Calu3 (cell line): ENCODE measurements around the gene GMPPA. TPM values are rescaled to one million over a fixed set of nuclear protein-coding genes. Genes with fewer than 3 reads are reported as not detected.

Experiments
- BruUV-seq: library from RNA; stranded (reverse); fragments of 400-500 nt; replicated peaks from 2 replicates; lab custom pipeline; 2021; lab: Mats Ljungman, UMichigan
- CTCF ChIA-PET: fragments of 300-600 bp; sonication (Branson Sonifier 250); formaldehyde crosslinking; loops from one replicate; lab custom pipeline; 2022; ENCODE audit warnings: antibody characterized with exemption; lab: Charles Lee
- DNase-seq: peaks from one replicate; pipeline ENCODE4 v3.0.0; 2022
- H3K27ac Mint-ChIP-seq: one replicate; pipeline ENCODE4 v1.8.0; 2022; ENCODE audit warnings: mixed read lengths; ENCODE audit not compliant: unreplicated experiment
- H3K27me3 Mint-ChIP-seq: one replicate; pipeline ENCODE4 v1.8.0; 2022; ENCODE audit warnings: mixed read lengths; ENCODE audit not compliant: unreplicated experiment
- H3K36me3 Mint-ChIP-seq: one replicate; pipeline ENCODE4 v1.8.0; 2022; ENCODE audit warnings: mild to moderate bottlenecking, moderate library complexity, mixed read lengths; ENCODE audit not compliant: insufficient read depth, unreplicated experiment
- H3K4me1 Mint-ChIP-seq: one replicate; pipeline ENCODE4 v1.8.0; 2022; ENCODE audit warnings: mild to moderate bottlenecking, low read depth, mixed read lengths; ENCODE audit not compliant: unreplicated experiment
- H3K4me3 Mint-ChIP-seq: one replicate; pipeline ENCODE4 v1.8.0; 2022; ENCODE audit warnings: mild to moderate bottlenecking, low read depth, moderate library complexity, mixed read lengths; ENCODE audit not compliant: unreplicated experiment
- H3K9me3 Mint-ChIP-seq: one replicate; pipeline ENCODE4 v1.8.0; 2022; ENCODE audit warnings: low read depth, mixed read lengths; ENCODE audit not compliant: unreplicated experiment
- intact Hi-C: fragments of 100-400 bp; cut with micrococcal nuclease; formaldehyde crosslinking; loops from one replicate; pipeline ENCODE4 v1.10.0; 2022; ENCODE audit not compliant: unreplicated experiment
- total RNA-seq: library from RNA; stranded (reverse); gene quantifications from 2 replicates; pipeline ENCODE4 v1.2.3, GENCODE V29; 2022
- TF ChIP-seq, protein P1 (sequence below): fragments of 200-600 bp; IDR thresholded peaks from one replicate; pipeline ENCODE4 v1.8.0; 2022; ENCODE audit warnings: antibody characterized with exemption; ENCODE audit not compliant: unreplicated experiment

Gene GMPPA
- total RNA-seq, 1 experiment from 2014 or later, result 53.0 TPM

DNA sequence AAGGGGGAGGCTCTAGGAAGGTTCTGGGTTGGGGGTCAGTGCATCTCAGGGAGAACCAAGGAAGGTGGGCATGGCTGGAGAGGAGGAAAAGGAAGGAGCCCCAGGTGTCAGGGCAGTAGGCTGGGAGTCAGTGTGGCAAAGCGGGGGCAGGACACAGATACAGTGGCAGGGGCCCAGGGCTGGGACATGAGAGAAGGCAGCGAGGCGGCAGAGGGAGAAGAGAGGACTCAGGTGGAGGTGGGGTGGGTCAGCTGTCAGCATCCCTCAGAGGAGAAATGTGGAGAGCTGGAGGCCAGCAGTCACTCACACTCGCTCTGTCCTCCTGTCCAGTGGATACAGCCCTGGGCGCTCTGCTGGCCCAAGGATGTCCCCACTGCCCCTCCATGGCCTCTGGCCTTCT, 5.6 kb upstream of the GMPPA start:
- Mint-ChIP-seq H3K9me3 (no peaks in the 10 kb centered on the region), H3K27ac (no peak overlapping the region), H3K4me3 (no peak overlapping the region), H3K27me3 (peaks cover 48% of the 10 kb centered on the region), H3K36me3 (peaks cover 14% of the 10 kb centered on the region), H3K4me1 (no peaks in the 10 kb centered on the region)
- no peak for DNase-seq
- no TSS peak for BruUV-seq
- CTCF ChIA-PET, result no interaction called here
- intact Hi-C loops, result no loop called here
- TF ChIP-seq, protein P1, sequence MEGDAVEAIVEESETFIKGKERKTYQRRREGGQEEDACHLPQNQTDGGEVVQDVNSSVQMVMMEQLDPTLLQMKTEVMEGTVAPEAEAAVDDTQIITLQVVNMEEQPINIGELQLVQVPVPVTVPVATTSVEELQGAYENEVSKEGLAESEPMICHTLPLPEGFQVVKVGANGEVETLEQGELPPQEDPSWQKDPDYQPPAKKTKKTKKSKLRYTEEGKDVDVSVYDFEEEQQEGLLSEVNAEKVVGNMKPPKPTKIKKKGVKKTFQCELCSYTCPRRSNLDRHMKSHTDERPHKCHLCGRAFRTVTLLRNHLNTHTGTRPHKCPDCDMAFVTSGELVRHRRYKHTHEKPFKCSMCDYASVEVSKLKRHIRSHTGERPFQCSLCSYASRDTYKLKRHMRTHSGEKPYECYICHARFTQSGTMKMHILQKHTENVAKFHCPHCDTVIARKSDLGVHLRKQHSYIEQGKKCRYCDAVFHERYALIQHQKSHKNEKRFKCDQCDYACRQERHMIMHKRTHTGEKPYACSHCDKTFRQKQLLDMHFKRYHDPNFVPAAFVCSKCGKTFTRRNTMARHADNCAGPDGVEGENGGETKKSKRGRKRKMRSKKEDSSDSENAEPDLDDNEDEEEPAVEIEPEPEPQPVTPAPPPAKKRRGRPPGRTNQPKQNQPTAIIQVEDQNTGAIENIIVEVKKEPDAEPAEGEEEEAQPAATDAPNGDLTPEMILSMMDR, result no peak

DNA sequence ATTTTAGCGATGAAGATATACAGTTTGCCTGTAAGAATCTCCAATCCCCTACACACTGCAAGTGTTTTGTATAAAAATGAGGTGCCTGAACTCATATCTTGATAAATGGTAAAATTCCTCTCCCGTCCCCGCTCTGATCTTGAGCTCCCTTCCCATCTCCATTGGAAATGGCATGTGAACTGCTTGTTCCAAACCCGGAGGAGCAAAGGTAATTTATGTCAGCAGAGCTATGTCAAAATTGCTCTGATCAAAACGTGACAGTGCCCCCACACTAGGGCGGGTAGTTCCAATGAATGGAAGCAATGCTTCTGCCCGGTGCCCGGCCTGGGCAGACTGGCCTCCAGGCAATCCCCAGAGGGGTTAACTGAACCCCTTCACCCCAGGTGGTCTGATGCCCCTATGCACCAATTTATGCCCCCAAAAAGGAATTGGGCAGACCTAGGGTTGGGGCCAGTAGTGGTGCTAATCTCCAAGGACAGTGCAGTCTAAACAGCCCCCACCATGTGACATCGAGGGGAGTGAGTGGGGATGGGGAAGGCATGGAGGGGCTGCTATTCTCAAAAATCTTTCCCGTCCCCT, 3.6 kb upstream of the GMPPA start:
- CTCF ChIA-PET, result interaction anchor here (0.5 to 2.4 kb wide), 25 partner anchors 9 to 194 kb away, joined by 3 to 74 read pairs (median 4); partner anchors contain the start of genes ASIC4, CHPF, DNPEP and STK11IP
- peaks cover 33% of the 10 kb centered on the region for H3K36me3 Mint-ChIP-seq
- intact Hi-C loops, result no loop called here
- no peak overlapping the region for H3K27ac Mint-ChIP-seq
- no peaks in the 10 kb centered on the region for H3K9me3 Mint-ChIP-seq
- DNase-seq, result no peak
- H3K4me1 Mint-ChIP-seq, result peaks cover 18% of the 10 kb centered on the region
- no peak overlapping the region for H3K4me3 Mint-ChIP-seq
- TF ChIP-seq, protein P1, result no peak
- H3K27me3 Mint-ChIP-seq, result peaks cover 43% of the 10 kb centered on the region
- BruUV-seq, result no TSS peak

DNA sequence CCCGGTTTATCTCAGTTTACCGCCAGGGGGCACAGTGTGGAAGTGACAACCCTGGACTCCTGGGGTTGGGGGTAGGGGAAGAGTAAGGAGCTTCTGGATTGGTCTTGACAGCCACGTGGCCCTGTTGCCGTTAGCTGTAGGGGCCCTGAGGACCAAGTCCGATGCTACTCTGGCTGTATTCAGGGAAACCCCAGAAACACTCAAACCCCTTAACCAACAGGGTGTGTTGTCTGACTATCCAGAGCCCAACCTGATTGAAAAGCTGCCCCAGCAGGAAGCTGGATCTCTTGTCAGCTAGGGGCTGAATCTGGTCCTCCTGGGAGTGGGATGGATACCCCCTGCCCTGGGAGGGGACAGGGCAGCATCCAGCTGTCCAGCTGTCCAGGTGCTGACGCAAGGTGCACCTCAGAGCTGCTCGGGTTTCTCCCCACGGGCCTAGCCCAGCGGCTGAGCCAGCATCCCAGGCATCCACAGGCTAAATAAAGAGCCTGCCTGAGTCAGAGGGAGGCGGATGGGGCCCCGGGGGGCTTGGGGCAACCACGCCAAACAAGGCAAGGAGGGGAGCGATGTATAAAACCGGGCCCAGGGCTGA, 3.1 kb upstream of the GMPPA start:
- H3K36me3 Mint-ChIP-seq, result peaks cover 33% of the 10 kb centered on the region
- H3K27me3 Mint-ChIP-seq, result peaks cover 43% of the 10 kb centered on the region
- intact Hi-C loops, result no loop called here
- DNase-seq, result peak; percentile 78
- CTCF ChIA-PET, result interaction anchor here (0.5 to 2.4 kb wide), 25 partner anchors 10 to 193 kb away, joined by 3 to 74 read pairs (median 4); partner anchors contain the start of genes ASIC4, CHPF, DNPEP and STK11IP
- no peak overlapping the region for H3K27ac Mint-ChIP-seq
- no peak overlapping the region for H3K4me3 Mint-ChIP-seq
- BruUV-seq, result no TSS peak
- peaks cover 23% of the 10 kb centered on the region for H3K4me1 Mint-ChIP-seq
- no peaks in the 10 kb centered on the region for H3K9me3 Mint-ChIP-seq
- TF ChIP-seq, protein P1, result peak; percentile 76

DNA sequence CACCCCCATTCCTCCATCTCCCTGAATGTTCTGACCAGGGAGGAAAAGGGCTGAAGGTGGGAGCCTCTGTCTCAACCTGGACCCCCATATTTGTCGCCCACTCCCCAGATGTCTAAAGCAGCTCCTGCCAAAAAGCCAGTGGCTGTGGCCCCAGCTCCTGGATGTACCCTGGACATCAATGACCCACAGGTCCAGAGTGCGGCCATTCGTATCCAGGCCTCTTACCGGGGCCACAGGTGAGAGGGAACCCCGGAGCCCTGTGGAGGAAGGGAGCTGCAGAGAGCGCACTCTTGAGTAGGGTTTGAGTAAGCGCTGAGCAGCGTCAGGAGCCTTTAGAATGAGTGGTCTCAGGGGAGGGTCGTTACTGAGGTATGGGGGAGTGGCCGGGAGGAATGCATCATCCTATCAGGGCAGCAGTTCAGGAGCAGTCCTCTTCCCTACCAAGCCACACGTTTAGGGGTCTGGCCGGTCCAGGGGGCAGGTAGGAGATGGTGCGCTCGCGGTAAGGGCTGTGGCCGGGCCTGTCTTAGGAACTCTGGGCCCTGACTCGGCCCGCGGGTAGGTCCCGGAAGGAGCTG, 2.4 kb upstream of the GMPPA start:
- Mint-ChIP-seq H3K36me3 (peaks cover 33% of the 10 kb centered on the region), H3K27ac (no peak overlapping the region), H3K4me1 (peaks cover 23% of the 10 kb centered on the region), H3K9me3 (no peaks in the 10 kb centered on the region), H3K27me3 (peaks cover 42% of the 10 kb centered on the region), H3K4me3 (peak overlapping the region; percentile 22)
- no TSS peak for BruUV-seq
- CTCF ChIA-PET, result interaction anchor here (0.8 to 2.4 kb wide), 11 partner anchors 11 to 108 kb away, joined by 3 to 74 read pairs (median 5); partner anchors contain the start of genes DNPEP and STK11IP
- DNase-seq, result no peak
- intact Hi-C loops, result no loop called here
- TF ChIP-seq, protein P1, result no peak
